NCI-H226 (cell line): Measurements from ENCODE around the gene NOC2L.

Experiments used
- DNase-seq: peaks from one replicate; pipeline ENCODE4 v3.0.0-alpha.2; 2015

The NOC2L gene

GRCh38 chr1:927234-927633 is 31.8 kb downstream of the NOC2L start:
- no peak for DNase-seq

GRCh38 chr1:925561-926421 is 33.3 kb downstream of the NOC2L start:
- DNase-seq: peak; percentile 49

GRCh38 chr1:924656-925560 is 34.1 kb downstream of the NOC2L start:
- DNase-seq: peak; percentile 44

- DNase-seq: no peak
Measured at GRCh38 chr1:923991-924655, 34.9 kb downstream of the NOC2L start.

- peak; percentile 71 for DNase-seq
Measured at GRCh38 chr1:923131-923990, 35.7 kb downstream of the NOC2L start, which contains the start of gene SAMD11. Gene SAMD11, plus strand, starts transcription at chr1:923923. Its CDS starts 509 bp downstream, at chr1:924432.

GRCh38 chr1:921011-921837 is 37.8 kb downstream of the NOC2L start:
- DNase-seq: peak; percentile 80

- no peak for DNase-seq
Measured at GRCh38 chr1:920521-920920, 38.5 kb downstream of the NOC2L start.

- no peak for DNase-seq
Measured at GRCh38 chr1:920010-920409, 39.0 kb downstream of the NOC2L start.

GRCh38 chr1:919271-919872 is 39.7 kb downstream of the NOC2L start:
- DNase-seq: no peak

GRCh38 chr1:918843-919242 is 40.2 kb downstream of the NOC2L start:
- no peak for DNase-seq

- DNase-seq: no peak
Measured at GRCh38 chr1:918353-918752, 40.7 kb downstream of the NOC2L start.

- DNase-seq: no peak
Measured at GRCh38 chr1:917466-918091, 41.5 kb downstream of the NOC2L start.

- DNase-seq: no peak
Measured at GRCh38 chr1:917076-917459, 42.0 kb downstream of the NOC2L start.

GRCh38 chr1:916173-917075 is 42.6 kb downstream of the NOC2L start:
- peak; percentile 71 for DNase-seq

- no peak for DNase-seq
Measured at GRCh38 chr1:915295-916172, 43.5 kb downstream of the NOC2L start.

- no peak for DNase-seq
Measured at GRCh38 chr1:914891-915280, 44.2 kb downstream of the NOC2L start.

GRCh38 chr1:914131-914890 is 44.7 kb downstream of the NOC2L start:
- no peak for DNase-seq
